Right lobe of liver (tissue), 4 donors: ENCODE data around the gene ARHGEF10L.

Source experiments
- CTCF ChIP-seq, 4 donors: fragments of 200-600 bp in 3 of 4; fragments of 450-650 bp in 1 of 4; IDR thresholded peaks; one replicate each; pipeline versions ENCODE4 v1.5.1 to v1.8.0; 2016 to 2022; ENCODE audit warnings: antibody characterized with exemption in 4 of 4, mild to moderate bottlenecking in 2 of 4
- POLR2A ChIP-seq: fragments of 450-650 bp; IDR thresholded peaks from one replicate; pipeline ENCODE4 v1.6.1; 2017; ENCODE audit warnings: antibody characterized with exemption, mild to moderate bottlenecking
- donor health status: DM: no; HTN: no; CAD: no.
- donor health status: DM: no; HTN: no; CAD: no.
- donor health status: DM: no; HTN: yes; CAD: no.

GRCh38 chr1:17709981-17710380, 170.5 kb downstream of the ARHGEF10L start:
- TF ChIP-seq CTCF (IDR thresholded peaks at IDR 0.05) (no peak), POLR2A (no peak)
